Germinal center (tissue), 1 donor: ENCODE results near the gene EFNA1.

Source experiments
- DNase-seq: peaks from one replicate; pipeline ENCODE4 v3.0.0; 2012; ENCODE audit warnings: mixed read lengths, low spot score

Gene EFNA1

DNA sequence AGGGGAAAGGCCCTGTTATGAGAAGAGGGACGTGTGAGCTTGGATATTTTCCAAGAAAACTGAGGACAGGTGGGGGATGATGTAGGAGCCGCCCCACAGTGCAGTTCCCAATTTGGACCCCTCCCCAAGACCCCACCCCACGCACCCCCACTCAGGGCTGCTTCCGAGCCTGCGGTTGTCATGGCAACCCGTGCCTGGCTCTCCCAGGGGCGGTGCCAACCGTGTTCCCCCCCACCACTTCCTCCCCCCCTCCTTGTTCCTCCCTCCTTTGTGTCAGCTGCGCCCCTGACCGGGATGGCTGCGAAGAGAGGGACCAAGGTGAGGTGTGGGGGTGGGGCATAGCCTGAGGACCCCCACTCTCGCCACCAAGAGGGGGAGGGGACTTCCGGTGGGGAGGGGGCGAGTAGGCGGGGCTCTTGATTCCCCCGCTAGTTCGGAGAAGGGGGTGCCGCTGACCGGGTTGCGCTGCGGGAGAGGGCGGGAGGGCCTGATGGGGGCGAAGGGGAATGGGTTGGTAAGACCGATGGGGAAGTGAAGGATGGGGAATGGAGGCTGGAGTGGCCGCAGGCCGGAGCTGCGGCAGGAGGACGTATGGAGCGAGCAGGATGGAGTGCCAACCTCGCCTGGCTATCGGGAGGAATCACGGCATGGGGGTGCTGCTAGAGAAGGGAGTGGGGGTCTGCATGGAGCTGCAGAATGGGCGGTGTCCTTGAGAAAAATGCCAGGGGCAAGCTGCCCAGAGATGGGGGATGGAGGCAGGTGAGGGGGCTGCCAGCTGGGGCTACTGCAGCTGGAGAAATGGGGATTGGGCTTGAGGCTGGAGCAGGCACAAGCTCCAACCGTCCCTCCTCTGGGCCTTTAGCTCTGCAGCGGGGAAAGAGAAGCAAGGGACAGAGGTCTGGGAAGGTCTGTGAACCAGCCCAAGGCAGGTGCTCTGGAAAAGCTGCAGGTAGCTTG is 46.9 kb downstream of the EFNA1 start:
- DNase-seq: peak; percentile 46

- DNase-seq: no peak
Observed at GRCh38 chr1:155175281-155175926, 47.7 kb downstream of the EFNA1 start.

GRCh38 chr1:155175927-155176371 is 48.3 kb downstream of the EFNA1 start:
- DNase-seq: no peak

GRCh38 chr1:155176544-155177071 is 48.9 kb downstream of the EFNA1 start:
- peak; percentile 90 for DNase-seq

DNA sequence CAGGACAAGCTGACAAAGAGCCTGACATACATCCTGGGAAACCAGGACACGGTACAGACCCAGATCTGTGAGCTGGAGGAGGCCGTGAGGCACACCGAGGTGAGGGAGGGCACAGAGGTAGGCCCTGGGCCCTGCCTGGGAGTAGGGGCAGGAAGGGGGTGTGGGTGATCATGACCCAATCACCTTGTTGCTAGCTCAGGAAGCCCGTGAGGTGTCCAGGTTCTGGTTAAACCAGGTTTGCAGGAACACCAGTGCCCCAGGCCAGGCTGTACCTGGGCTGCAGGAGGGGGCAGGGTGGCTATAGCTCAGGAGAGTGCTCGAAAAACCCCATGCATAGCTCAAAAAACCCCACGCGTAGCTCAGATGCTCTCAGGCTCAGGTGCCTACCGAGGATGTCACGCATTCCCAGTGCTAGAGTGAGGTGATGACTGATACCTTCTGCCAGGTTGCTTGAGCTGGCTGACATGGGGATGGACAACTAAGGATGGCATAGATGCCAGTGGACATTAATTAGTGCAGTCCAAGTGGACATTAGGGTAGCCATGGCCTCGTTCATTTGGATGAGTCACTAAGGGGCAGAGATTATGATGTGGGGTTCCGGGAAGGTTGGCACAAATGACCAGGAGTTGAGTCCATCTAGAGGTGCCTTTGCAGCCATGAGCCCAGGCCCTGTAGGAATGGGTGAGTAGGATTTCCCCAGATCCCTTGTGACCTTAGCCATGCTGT is 49.7 kb downstream of the EFNA1 start:
- DNase-seq: no peak

GRCh38 chr1:155177918-155178281 is 50.2 kb downstream of the EFNA1 start:
- DNase-seq: no peak

GRCh38 chr1:155178441-155179111 is 50.9 kb downstream of the EFNA1 start:
- DNase-seq: no peak

- no peak for DNase-seq
Observed at GRCh38 chr1:155179112-155180031, 51.7 kb downstream of the EFNA1 start.

- no peak for DNase-seq
Observed at GRCh38 chr1:155181371-155182051, 53.8 kb downstream of the EFNA1 start.

- DNase-seq: no peak
Observed at GRCh38 chr1:155182052-155182550, 54.4 kb downstream of the EFNA1 start.

DNA sequence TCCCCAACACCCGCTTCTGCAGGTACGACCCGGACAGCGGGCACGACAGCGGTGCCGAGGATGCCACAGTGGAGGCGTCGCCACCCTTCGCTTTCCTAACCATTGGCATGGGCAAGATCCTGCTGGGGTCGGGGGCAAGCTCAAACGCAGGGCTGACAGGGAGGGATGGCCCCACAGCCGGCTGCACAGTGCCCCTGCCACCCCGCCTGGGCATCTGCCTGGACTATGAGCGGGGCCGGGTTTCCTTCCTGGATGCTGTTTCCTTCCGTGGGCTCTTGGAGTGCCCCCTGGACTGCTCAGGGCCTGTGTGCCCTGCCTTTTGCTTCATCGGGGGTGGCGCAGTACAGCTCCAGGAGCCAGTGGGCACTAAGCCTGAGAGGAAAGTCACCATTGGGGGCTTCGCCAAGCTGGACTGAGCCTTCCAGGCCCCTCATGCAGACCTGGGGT is 56.1 kb downstream of the EFNA1 start:
- no peak for DNase-seq

GRCh38 chr1:155184351-155184811 is 56.7 kb downstream of the EFNA1 start:
- DNase-seq: no peak
